NB4 (cell line): Measurements from ENCODE around the gene TAF4.

Experiments used
- DNase-seq: peaks from one replicate; pipeline ENCODE4 v3.0.0; 2010; ENCODE audit warnings: low read depth
- H3K4me3 ChIP-seq: one replicate; pipeline ENCODE4 v1.5.1; 2011; ENCODE audit warnings: mild to moderate bottlenecking, low read depth, low read length, moderate library complexity
- CTCF ChIP-seq: IDR thresholded peaks from one replicate; pipeline ENCODE4 v1.5.1; 2012; ENCODE audit warnings: low read depth, low read length
- MYC ChIP-seq: IDR thresholded peaks from 2 replicates; pipeline ENCODE4 v1.6.1; 2011; ENCODE audit warnings: low read depth, low read length
- POLR2A ChIP-seq: IDR thresholded peaks from 2 replicates; pipeline ENCODE4 v1.6.1; 2011; ENCODE audit warnings: mild to moderate bottlenecking; ENCODE audit not compliant: insufficient read length; ENCODE audit errors: extremely low read depth
- TF ChIP-seq, protein P1 (sequence below): IDR thresholded peaks from 2 replicates; pipeline ENCODE4 v1.6.1; 2011; ENCODE audit warnings: low read depth, low read length

Gene TAF4

DNA sequence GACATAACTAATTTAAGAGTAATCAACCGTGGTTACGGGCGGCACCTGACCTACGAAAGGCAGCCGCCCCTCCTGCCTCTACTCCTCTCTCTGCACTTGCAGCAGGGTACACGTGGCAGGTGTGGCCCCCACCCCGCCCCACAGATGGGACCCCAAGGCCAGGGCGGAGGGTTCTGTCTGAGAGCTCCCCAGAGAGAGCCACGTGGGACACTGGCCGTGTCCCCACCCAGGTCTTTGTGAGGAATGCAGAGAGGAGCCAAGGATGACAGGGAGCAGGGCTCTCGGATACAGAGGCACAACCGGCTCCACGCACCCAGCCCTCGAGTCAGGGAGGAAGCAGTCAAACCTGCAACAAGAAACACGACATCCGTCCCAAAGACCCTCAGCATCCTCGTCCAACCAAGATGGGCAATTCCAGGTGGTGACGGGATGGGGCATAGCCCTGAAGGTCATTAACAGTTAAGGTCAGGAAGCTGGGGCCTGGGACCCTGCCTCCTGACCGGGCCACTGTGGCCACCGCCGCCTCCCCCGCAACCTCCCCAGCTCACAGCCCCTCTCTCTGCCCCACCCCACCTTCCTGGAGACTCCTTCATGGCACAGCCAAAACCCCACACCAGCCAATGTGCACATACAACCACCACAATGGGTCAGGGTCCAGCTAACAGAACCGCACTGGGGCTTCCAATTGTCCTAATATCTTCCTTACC lies 47.1 kb downstream of the TAF4 start:
- no peak for DNase-seq
- TF ChIP-seq POLR2A (no peak), MYC (no peak), CTCF (no peak)
- TF ChIP-seq, protein P1, sequence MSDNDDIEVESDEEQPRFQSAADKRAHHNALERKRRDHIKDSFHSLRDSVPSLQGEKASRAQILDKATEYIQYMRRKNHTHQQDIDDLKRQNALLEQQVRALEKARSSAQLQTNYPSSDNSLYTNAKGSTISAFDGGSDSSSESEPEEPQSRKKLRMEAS: no peak

GRCh38 chr20:62015540-62016288 lies 50.0 kb downstream of the TAF4 start:
- H3K4me3 ChIP-seq: no peak overlapping the region
- TF ChIP-seq, protein P1: no peak
- TF ChIP-seq CTCF (no peak), POLR2A (no peak), MYC (no peak)
- peak; percentile 39 for DNase-seq

More for the DNA sequence above, 47.1 kb downstream of the TAF4 start:
- H3K4me3 ChIP-seq: no peak overlapping the region

DNA sequence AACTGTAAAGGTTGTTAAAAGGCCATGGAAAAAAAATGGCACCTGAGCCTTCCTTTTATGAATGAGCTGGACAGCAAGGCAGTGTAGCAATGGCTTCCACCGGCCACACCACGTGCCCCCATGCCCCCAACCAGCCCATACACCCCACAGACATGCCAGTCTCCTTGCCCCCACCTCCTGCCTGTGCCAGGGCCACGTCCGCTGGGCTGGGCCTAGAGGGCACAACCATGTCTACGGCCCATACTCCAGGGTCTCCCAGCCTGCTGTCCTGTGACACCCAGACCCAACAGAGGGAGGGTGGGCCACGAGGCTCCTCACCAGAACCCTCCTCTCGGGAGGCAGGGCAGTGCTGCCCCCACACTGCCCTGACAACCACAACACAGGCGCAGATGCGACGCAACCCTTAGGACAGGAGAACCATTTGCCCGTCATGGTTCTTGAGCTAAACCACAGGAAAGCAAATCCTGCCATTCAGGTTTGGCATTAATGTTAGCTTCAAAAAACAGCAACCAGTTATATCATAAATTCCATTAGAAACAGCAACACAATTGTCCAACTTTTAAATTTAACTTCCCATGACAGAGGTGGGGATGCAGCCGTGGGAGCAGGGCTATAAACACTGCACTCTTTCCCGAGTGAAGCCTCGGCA lies 50.7 kb downstream of the TAF4 start:
- DNase-seq: no peak
- no peak overlapping the region for H3K4me3 ChIP-seq
- TF ChIP-seq POLR2A: no peak
- TF ChIP-seq MYC: no peak
- no peak for TF ChIP-seq CTCF
- TF ChIP-seq, protein P1: no peak

- no peak for DNase-seq
- no peak overlapping the region for H3K4me3 ChIP-seq
- TF ChIP-seq CTCF: no peak
- no peak for TF ChIP-seq POLR2A
- TF ChIP-seq MYC: no peak
- TF ChIP-seq, protein P1: no peak
These were observed 51.2 kb downstream of the TAF4 start for GRCh38 chr20:62014488-62014775.

GRCh38 chr20:62012631-62013030 lies 53.0 kb downstream of the TAF4 start:
- no peak for DNase-seq
- H3K4me3 ChIP-seq: no peak overlapping the region
- TF ChIP-seq CTCF (no peak), POLR2A (no peak)
